Measurements from ENCODE around the gene TACO1. TPM values are rescaled to one million over a fixed set of nuclear protein-coding genes. Genes with fewer than 3 reads are reported as not detected.

Gene TACO1
- total and polyA plus RNA-seq, 7 donors = 28.6 to 49.5 (median 43.6) TPM

DNA sequence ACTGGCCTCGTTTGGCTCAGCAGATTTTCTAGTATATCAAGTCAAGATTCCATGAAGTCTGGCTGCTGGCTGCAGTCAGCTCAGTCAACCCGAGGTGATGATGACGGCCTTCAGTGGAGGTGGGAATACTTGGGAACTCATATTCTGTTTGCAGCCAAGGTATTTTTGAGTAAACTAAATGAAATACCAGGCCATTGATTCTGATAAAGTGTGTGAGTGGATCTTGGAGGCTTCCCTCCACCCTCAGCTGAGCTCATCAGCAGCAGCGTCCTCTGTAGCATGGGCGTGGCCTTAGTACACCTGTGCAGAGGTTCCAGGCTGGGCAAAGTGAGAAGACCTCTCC is 22.0 kb upstream of the TACO1 start:
- no peaks in the 10 kb centered on the region for H3K27me3 ChIP-seq (ENCODE audit: insufficient read depth in 3 of 3, low read length in 2 of 3)
- H3K4me1 ChIP-seq = no peaks in the 10 kb centered on the region
- H3K36me3 ChIP-seq (ENCODE audit: insufficient read depth in 1 of 2, low read depth in 1 of 2) = peaks cover 0 to 51% of the 10 kb centered on the region in 2 donors
- no peak overlapping the region for H3K4me3 ChIP-seq
- WGBS, 3 donors = 77 to 82% (median 79%) methylated on average over 5 of the region's 5 CpGs
- TF ChIP-seq, protein P1, sequence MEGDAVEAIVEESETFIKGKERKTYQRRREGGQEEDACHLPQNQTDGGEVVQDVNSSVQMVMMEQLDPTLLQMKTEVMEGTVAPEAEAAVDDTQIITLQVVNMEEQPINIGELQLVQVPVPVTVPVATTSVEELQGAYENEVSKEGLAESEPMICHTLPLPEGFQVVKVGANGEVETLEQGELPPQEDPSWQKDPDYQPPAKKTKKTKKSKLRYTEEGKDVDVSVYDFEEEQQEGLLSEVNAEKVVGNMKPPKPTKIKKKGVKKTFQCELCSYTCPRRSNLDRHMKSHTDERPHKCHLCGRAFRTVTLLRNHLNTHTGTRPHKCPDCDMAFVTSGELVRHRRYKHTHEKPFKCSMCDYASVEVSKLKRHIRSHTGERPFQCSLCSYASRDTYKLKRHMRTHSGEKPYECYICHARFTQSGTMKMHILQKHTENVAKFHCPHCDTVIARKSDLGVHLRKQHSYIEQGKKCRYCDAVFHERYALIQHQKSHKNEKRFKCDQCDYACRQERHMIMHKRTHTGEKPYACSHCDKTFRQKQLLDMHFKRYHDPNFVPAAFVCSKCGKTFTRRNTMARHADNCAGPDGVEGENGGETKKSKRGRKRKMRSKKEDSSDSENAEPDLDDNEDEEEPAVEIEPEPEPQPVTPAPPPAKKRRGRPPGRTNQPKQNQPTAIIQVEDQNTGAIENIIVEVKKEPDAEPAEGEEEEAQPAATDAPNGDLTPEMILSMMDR (IDR thresholded peaks at IDR 0.05) = no peak
- H3K9me3 ChIP-seq = no peaks in the 10 kb centered on the region
- ATAC-seq (no peak), DNase-seq (no peak)
- no peak overlapping the region for H3K27ac ChIP-seq
- intact Hi-C loops (cut with DNase I) = no loop called here

DNA sequence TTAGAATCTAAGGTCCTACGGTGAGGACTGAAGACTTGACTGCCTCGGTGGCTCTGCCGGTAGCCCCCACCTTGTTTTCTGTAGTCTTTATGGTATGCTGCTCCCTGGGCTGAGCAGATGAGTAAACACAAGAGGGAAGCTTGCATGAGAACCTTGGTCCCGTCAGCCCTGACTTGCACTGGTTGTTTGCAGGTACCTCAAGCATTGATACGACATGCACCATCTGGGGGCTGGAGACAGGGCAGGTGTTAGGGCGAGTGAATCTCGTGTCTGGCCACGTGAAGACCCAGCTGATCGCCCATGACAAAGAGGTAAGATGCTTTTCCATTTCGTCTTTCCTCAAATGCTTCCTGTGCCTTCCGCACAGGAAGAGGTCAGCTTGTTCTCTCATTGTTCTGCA is 21.1 kb upstream of the TACO1 start:
- H3K36me3 ChIP-seq (ENCODE audit: insufficient read depth in 1 of 2, low read depth in 1 of 2) = peaks cover 0 to 60% of the 10 kb centered on the region in 2 donors
- intact Hi-C loops (cut with DNase I) = no loop called here
- ATAC-seq (no peak), DNase-seq (no peak)
- WGBS, 3 donors = 65 to 81% (median 74%) methylated on average over 11 of the region's 11 CpGs
- H3K4me1 ChIP-seq = no peaks in the 10 kb centered on the region
- no peaks in the 10 kb centered on the region for H3K9me3 ChIP-seq
- H3K4me3 ChIP-seq = no peak overlapping the region
- H3K27ac ChIP-seq = no peak overlapping the region
- TF ChIP-seq, protein P1 (IDR thresholded peaks at IDR 0.05) = no peak
- H3K27me3 ChIP-seq (ENCODE audit: insufficient read depth in 3 of 3, low read length in 2 of 3) = no peaks in the 10 kb centered on the region

DNA sequence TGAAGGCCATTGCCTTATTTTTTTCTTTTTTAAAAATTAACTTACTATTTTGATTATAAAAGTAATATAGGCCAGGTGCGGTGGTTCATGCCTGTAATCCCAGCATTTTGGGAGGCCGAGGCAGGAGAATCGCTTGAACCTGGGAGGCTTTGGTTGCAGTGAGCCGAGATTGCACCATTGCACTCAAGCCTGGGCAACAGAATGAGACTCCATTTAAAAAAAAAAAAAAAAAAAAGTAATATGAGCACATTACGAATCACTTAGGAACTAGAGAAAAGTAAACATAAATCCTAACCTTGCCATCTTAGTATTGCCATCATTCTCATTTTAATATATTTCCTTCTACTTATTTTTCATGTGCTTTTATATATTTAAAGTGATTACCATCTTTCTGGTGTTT is 12.9 kb upstream of the TACO1 start:
- TF ChIP-seq, protein P1 (IDR thresholded peaks at IDR 0.05) = no peak
- H3K27ac ChIP-seq = no peak overlapping the region
- H3K27me3 ChIP-seq (ENCODE audit: insufficient read depth in 3 of 3, low read length in 2 of 3) = no peaks in the 10 kb centered on the region

DNA sequence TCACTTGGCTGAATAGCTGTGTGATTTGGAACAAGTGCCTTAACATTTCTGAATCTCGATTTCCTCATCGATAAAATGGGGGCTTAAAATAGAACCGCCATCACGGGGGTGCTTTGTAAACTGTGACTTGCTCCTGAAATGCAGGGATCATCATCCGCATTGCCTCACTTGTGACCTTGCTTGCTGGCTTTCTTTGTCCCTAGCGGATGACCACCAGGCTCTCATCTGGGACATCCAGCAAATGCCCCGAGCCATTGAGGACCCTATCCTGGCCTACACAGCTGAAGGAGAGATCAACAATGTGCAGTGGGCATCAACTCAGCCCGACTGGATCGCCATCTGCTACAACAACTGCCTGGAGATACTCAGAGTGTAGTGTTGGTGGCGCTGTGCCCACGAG is 11.9 kb upstream of the TACO1 start:
- no peak overlapping the region for H3K4me3 ChIP-seq
- H3K36me3 ChIP-seq (ENCODE audit: insufficient read depth in 1 of 2, low read depth in 1 of 2) = peaks cover 11 to 96% of the 10 kb centered on the region in 2 donors
- no peak overlapping the region for H3K27ac ChIP-seq
- DNase-seq (no peak), ATAC-seq (no peak)
- WGBS, 3 donors = 87 to 90% (median 88%) methylated on average over 11 of the region's 11 CpGs
- H3K27me3 ChIP-seq (ENCODE audit: insufficient read depth in 3 of 3, low read length in 2 of 3) = no peaks in the 10 kb centered on the region
- no peaks in the 10 kb centered on the region for H3K4me1 ChIP-seq
- intact Hi-C loops (cut with DNase I) = no loop called here
- H3K9me3 ChIP-seq = no peaks in the 10 kb centered on the region
- TF ChIP-seq, protein P1 (IDR thresholded peaks at IDR 0.05) = no peak

More for the DNA sequence above, 12.9 kb upstream of the TACO1 start:
- DNase-seq = no peak
- Histone ChIP-seq H3K9me3 (no peaks in the 10 kb centered on the region), H3K36me3 (ENCODE audit: insufficient read depth in 1 of 2, low read depth in 1 of 2) (peaks cover 11 to 97% of the 10 kb centered on the region in 2 donors), H3K4me3 (no peak overlapping the region), H3K4me1 (no peaks in the 10 kb centered on the region)
- 91 to 94% (median 93%) methylated on average over 5 of the region's 5 CpGs for WGBS, 3 donors
- ATAC-seq = no peak
- intact Hi-C loops (cut with DNase I) = no loop called here

DNA sequence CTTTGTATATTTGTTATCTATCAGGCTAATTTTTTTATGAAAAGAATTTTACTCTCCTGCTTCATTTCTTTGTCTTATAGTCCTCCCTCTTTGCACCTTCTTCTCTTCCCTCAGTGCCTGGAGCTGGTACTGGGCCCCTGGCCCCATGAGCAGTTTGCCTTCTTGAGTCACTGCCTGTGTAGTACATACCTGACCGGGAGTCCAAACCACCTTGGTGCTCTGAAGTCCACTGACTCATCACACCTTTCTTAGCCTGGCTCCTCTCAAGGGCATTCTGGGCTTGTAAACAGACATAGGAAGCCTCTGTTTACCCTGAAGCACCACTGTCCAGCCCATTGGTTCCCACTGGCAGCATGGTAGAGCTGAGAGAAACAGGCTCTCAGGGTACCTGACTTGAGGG is 11.0 kb upstream of the TACO1 start:
- ATAC-seq (no peak), DNase-seq (no peak)
- Histone ChIP-seq H3K27me3 (ENCODE audit: insufficient read depth in 3 of 3, low read length in 2 of 3) (no peaks in the 10 kb centered on the region), H3K27ac (no peak overlapping the region), H3K36me3 (ENCODE audit: insufficient read depth in 1 of 2, low read depth in 1 of 2) (peaks cover 11 to 89% of the 10 kb centered on the region in 2 donors), H3K4me3 (no peak overlapping the region), H3K4me1 (no peaks in the 10 kb centered on the region), H3K9me3 (no peaks in the 10 kb centered on the region)
- intact Hi-C loops (cut with DNase I) = no loop called here
- WGBS, 3 donors = 84 to 95% (median 88%) methylated on average over 1 of the region's 1 CpG
- TF ChIP-seq, protein P1 (IDR thresholded peaks at IDR 0.05) = no peak
